OCI-LY3 (cell line): ENCODE measurements around the gene EFNA1.

Experiments
- H2AFZ ChIP-seq: fragments of 200-600, 300-600 bp; shearing (Covaris generic); 2 replicates; pipeline ENCODE4 v1.6.0; 2014; ENCODE audit warnings: antibody characterized with exemption, low read depth, low read length
- H3K27ac ChIP-seq: fragments of 200-600, 300-600 bp; sonication (generic); 2 replicates; pipeline ENCODE4 v1.5.1; 2014; ENCODE audit warnings: mild to moderate bottlenecking, low read length, moderate library complexity, mixed read lengths
- H3K27me3 ChIP-seq: fragments of 200-600, 300-600 bp; sonication (generic); 2 replicates; pipeline ENCODE4 v1.6.1; 2014; ENCODE audit warnings: low read depth, low read length, mixed read lengths
- H3K36me3 ChIP-seq: fragments of 200-600, 300-600 bp; sonication (generic); replicated peaks from 2 replicates; pipeline ENCODE3; 2014; ENCODE audit warnings: low read depth, low read length, mixed read lengths
- H3K4me1 ChIP-seq: fragments of 300-600, 200-600 bp; sonication (generic); 2 replicates; pipeline ENCODE4 v1.6.1; 2014; ENCODE audit warnings: low read length, mixed read lengths
- H3K4me2 ChIP-seq: fragments of 200-600, 300-600 bp; sonication (generic); 2 replicates; pipeline ENCODE4 v1.6.1; 2014; ENCODE audit warnings: low read length, mixed read lengths
- H3K4me3 ChIP-seq: fragments of 300-600, 200-600 bp; sonication (generic); 2 replicates; pipeline ENCODE4 v1.5.1; 2014; ENCODE audit warnings: antibody characterized with exemption, mild to moderate bottlenecking, low read length, moderate library complexity
- H3K79me2 ChIP-seq: fragments of 300-600, 200-600 bp; shearing (Covaris generic); 2 replicates; pipeline ENCODE4 v1.6.1; 2014; ENCODE audit warnings: mild to moderate bottlenecking, low read length, mixed read lengths
- H3K9ac ChIP-seq: fragments of 300-600, 200-600 bp; shearing (Covaris generic); 2 replicates; pipeline ENCODE4 v1.6.0; 2014; ENCODE audit warnings: mild to moderate bottlenecking, low read length, moderate library complexity
- H3K9me3 ChIP-seq: fragments of 200-600, 300-600 bp; shearing (Covaris generic); 2 replicates; pipeline ENCODE4 v1.6.1; 2014; ENCODE audit warnings: low read length, mixed read lengths; ENCODE audit not compliant: insufficient read depth
- H4K20me1 ChIP-seq: fragments of 200-600, 300-600 bp; sonication (generic); 2 replicates; pipeline ENCODE4 v1.6.1; 2016; ENCODE audit warnings: low read length, mixed read lengths; ENCODE audit not compliant: insufficient read depth
- CTCF ChIP-seq: fragments of 200-600, 300-600 bp; sonication (generic); IDR thresholded peaks from 2 replicates; pipeline ENCODE4 v1.5.1; 2014; ENCODE audit warnings: antibody characterized with exemption, low read length, low read depth
- EZH2phosphoT487 ChIP-seq: fragments of 200-600 bp; shearing (Covaris generic); IDR thresholded peaks from 2 replicates; pipeline ENCODE4 v1.6.1; 2018; ENCODE audit warnings: antibody characterized with exemption, mixed run types, low read depth

The EFNA1 gene

DNA sequence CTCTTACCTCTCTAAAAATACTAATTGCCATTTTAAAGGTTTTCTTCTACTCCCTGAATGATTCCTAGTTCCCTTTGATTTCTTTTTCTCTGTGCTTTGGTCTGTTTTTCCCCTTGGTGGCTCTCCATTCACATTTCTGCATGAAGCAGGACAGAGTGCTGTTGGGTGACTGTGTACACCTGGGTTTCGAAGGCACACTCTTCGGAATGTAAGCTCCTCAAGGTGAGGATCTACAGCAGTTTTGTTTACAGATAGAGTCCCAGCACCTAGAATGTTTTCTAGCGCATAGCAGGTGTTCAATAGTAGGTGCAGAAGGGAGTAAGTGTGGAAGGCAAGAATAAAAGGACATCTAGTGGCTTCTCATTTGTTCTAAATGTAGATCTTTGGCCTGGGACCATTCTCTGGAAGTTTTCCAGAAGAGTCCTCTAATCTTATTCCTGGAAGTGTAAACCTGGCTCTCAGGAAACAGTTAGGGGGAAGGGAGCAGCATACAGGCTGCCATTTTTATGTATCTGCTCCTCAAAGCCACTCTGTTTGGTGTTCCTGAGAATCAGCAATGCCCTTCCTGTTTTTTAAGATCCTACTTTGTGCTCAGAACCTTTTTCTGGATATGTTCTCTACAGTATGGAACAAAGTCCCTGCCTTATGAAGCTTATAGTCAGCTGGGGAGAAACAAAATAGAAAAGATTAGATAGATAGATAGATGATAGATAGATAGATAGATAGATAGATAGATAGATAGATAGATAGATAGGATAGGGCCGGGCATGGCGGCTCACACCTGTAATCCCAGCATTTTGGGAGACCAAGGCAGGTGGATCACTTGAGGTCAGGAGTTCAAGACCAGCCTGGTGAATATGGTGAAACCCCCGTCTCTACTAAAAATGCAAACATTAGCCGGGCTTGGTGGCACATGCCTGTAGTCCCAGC is 22.8 kb upstream of the EFNA1 start:
- TF ChIP-seq CTCF (no peak), EZH2phosphoT487 (no peak)
- Histone ChIP-seq H3K4me3 (no peak overlapping the region), H3K4me1 (0 out of 2 replicates have a peak, but pooled peaks cover 4% of the 10 kb centered on the region), H3K27me3 (peaks cover 19% of the 10 kb centered on the region), H3K4me2 (no peak overlapping the region), H3K36me3 (no peaks in the 10 kb centered on the region), H3K9ac (no peak overlapping the region), H3K27ac (no peak overlapping the region), H4K20me1 (no peaks in the 10 kb centered on the region), H3K79me2 (no peaks in the 10 kb centered on the region), H3K9me3 (no peaks in the 10 kb centered on the region), H2AFZ (no peak overlapping the region)

DNA sequence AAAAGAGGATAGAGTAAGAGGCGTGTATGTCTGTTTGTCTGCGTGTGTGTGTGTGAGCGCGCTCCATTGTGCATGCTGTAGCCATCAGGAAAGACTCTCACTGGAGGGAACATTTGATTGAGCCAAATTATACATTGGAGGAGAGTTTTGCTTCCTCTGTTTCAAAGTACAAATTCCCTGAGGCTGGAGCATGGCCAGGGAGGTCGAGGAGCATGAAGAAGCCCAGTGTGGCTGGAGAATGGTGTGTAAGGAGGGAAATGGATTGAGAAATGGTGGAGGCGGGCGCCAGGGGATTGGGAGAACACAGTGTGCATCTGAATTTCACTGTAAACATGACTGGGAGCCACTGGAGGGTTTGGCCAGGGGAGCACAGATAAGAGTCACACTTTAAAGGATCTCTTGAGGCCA is 22.1 kb upstream of the EFNA1 start:
- Histone ChIP-seq H4K20me1 (no peaks in the 10 kb centered on the region), H3K4me1 (0 out of 2 replicates have a peak, but pooled peaks cover 4% of the 10 kb centered on the region), H3K4me3 (no peak overlapping the region), H3K4me2 (no peak overlapping the region), H3K9ac (no peak overlapping the region), H3K9me3 (no peaks in the 10 kb centered on the region), H3K79me2 (no peaks in the 10 kb centered on the region), H3K27ac (no peak overlapping the region), H3K27me3 (peaks cover 19% of the 10 kb centered on the region), H2AFZ (no peak overlapping the region), H3K36me3 (no peaks in the 10 kb centered on the region)
- no peak for TF ChIP-seq EZH2phosphoT487
- no peak for TF ChIP-seq CTCF

GRCh38 chr1:155106862-155107261 is 20.8 kb upstream of the EFNA1 start:
- Histone ChIP-seq H4K20me1 (no peaks in the 10 kb centered on the region), H3K27ac (no peak overlapping the region), H3K27me3 (peaks cover 19% of the 10 kb centered on the region), H3K9ac (no peak overlapping the region), H3K9me3 (no peaks in the 10 kb centered on the region), H3K4me1 (0 out of 2 replicates have a peak, but pooled peaks cover 4% of the 10 kb centered on the region), H3K79me2 (no peaks in the 10 kb centered on the region), H3K4me3 (no peak overlapping the region), H3K36me3 (no peaks in the 10 kb centered on the region), H2AFZ (no peak overlapping the region), H3K4me2 (no peak overlapping the region)
- TF ChIP-seq CTCF (no peak), EZH2phosphoT487 (no peak)

GRCh38 chr1:155107309-155108264 is 20.1 kb upstream of the EFNA1 start:
- no peak overlapping the region for H2AFZ ChIP-seq
- TF ChIP-seq CTCF (no peak), EZH2phosphoT487 (no peak)
- H4K20me1 ChIP-seq = no peaks in the 10 kb centered on the region
- H3K9ac ChIP-seq = no peak overlapping the region
- H3K9me3 ChIP-seq = no peaks in the 10 kb centered on the region
- no peak overlapping the region for H3K4me2 ChIP-seq
- no peaks in the 10 kb centered on the region for H3K36me3 ChIP-seq
- no peaks in the 10 kb centered on the region for H3K79me2 ChIP-seq
- no peak overlapping the region for H3K27ac ChIP-seq
- no peak overlapping the region for H3K4me3 ChIP-seq
- H3K27me3 ChIP-seq = peaks cover 19% of the 10 kb centered on the region
- 0 out of 2 replicates have a peak, but pooled peaks cover 4% of the 10 kb centered on the region for H3K4me1 ChIP-seq
